Measurements from ENCODE around the gene DNAJB6.
"Not testable (repeated sequence)": the region's sequence is repeated elsewhere in the genome, so short reads cannot be mapped to it uniquely, and the experiment has no call there.

Gene DNAJB6

GRCh38 chr7:157454003-157454402 lies 117.2 kb downstream of the DNAJB6 start:
- 96% methylated on average over 8 of the region's 12 CpGs for whole genome bisulfite sequencing (ENCODE audit: insufficient coverage)
- CTCF ChIA-PET: not testable (repeated sequence)

GRCh38 chr7:157457355-157458253 lies 120.8 kb downstream of the DNAJB6 start:
- H3K9me3 ChIP-seq (ENCODE audit: control extremely low read depth in 1 of 5, control insufficient read depth in 4 of 5, insufficient read depth in 2 of 5, low read depth in 1 of 5, low read length in 4 of 5): peaks cover 0 to 7% (median 1%) of the 10 kb centered on the region in 5 experiments
- no peaks in the 10 kb centered on the region for H3K36me3 ChIP-seq (ENCODE audit: control insufficient read depth in 4 of 4, insufficient read depth in 4 of 4, low read length in 3 of 4)
- H3K27ac ChIP-seq (ENCODE audit: insufficient read depth in 1 of 2, low read depth in 1 of 2, low read length in 2 of 2, poor library complexity in 1 of 2, severe bottlenecking in 2 of 2): no peak overlapping the region
- H3K4me1 ChIP-seq (ENCODE audit: control extremely low read depth in 1 of 4, control insufficient read depth in 4 of 4, insufficient read depth in 4 of 4, low read length in 3 of 4): no peaks in the 10 kb centered on the region
- 87% methylated on average over 23 of the region's 27 CpGs for WGBS (ENCODE audit: insufficient coverage)
- H3K27me3 ChIP-seq (replicated peaks in 2 of 5; ENCODE audit: control insufficient read depth in 4 of 5, insufficient read depth in 5 of 5, low read length in 4 of 5): peaks cover 0 to 30% (median 4%) of the 10 kb centered on the region in 5 experiments
- ChIA-PET POLR2A (no interaction called here), CTCF (no interaction called here)
- DNase-seq: no peak
- no peak overlapping the region for H3K4me3 ChIP-seq (ENCODE audit: control insufficient read depth in 1 of 7, extremely low read depth in 1 of 7, insufficient read depth in 4 of 7, low read depth in 2 of 7, low read length in 6 of 7)

More at GRCh38 chr7:157454003-157454402, 117.2 kb downstream of the DNAJB6 start:
- H3K4me3 ChIP-seq (ENCODE audit: control insufficient read depth in 1 of 7, extremely low read depth in 1 of 7, insufficient read depth in 4 of 7, low read depth in 2 of 7, low read length in 6 of 7); H3K9me3 ChIP-seq (ENCODE audit: control extremely low read depth in 1 of 5, control insufficient read depth in 4 of 5, insufficient read depth in 2 of 5, low read depth in 1 of 5, low read length in 4 of 5); H3K36me3 ChIP-seq (ENCODE audit: control insufficient read depth in 4 of 4, insufficient read depth in 4 of 4, low read length in 3 of 4); POLR2A ChIA-PET; H3K4me1 ChIP-seq (ENCODE audit: control extremely low read depth in 1 of 4, control insufficient read depth in 4 of 4, insufficient read depth in 4 of 4, low read length in 3 of 4); DNase-seq; H3K27ac ChIP-seq (ENCODE audit: insufficient read depth in 1 of 2, low read depth in 1 of 2, low read length in 2 of 2, poor library complexity in 1 of 2, severe bottlenecking in 2 of 2): not testable (repeated sequence)
- H3K27me3 ChIP-seq (replicated peaks in 2 of 5; ENCODE audit: control insufficient read depth in 4 of 5, insufficient read depth in 5 of 5, low read length in 4 of 5): peaks cover 0 to 23% (median 4%) of the 10 kb centered on the region in 5 experiments

GRCh38 chr7:157458254-157458633 lies 121.4 kb downstream of the DNAJB6 start:
- Histone ChIP-seq H3K9me3 (ENCODE audit: control extremely low read depth in 1 of 5, control insufficient read depth in 4 of 5, insufficient read depth in 2 of 5, low read depth in 1 of 5, low read length in 4 of 5) (peaks cover 0 to 7% (median 1%) of the 10 kb centered on the region in 5 experiments), H3K36me3 (ENCODE audit: control insufficient read depth in 4 of 4, insufficient read depth in 4 of 4, low read length in 3 of 4) (no peaks in the 10 kb centered on the region), H3K4me3 (ENCODE audit: control insufficient read depth in 1 of 7, extremely low read depth in 1 of 7, insufficient read depth in 4 of 7, low read depth in 2 of 7, low read length in 6 of 7) (no peak overlapping the region), H3K27me3 (replicated peaks in 2 of 5; ENCODE audit: control insufficient read depth in 4 of 5, insufficient read depth in 5 of 5, low read length in 4 of 5) (peaks cover 0 to 35% (median 4%) of the 10 kb centered on the region in 5 experiments), H3K27ac (ENCODE audit: insufficient read depth in 1 of 2, low read depth in 1 of 2, low read length in 2 of 2, poor library complexity in 1 of 2, severe bottlenecking in 2 of 2) (no peak overlapping the region), H3K4me1 (ENCODE audit: control extremely low read depth in 1 of 4, control insufficient read depth in 4 of 4, insufficient read depth in 4 of 4, low read length in 3 of 4) (no peaks in the 10 kb centered on the region)
- POLR2A ChIA-PET: no interaction called here
- no peak for DNase-seq
- CTCF ChIA-PET: no interaction called here
- 96% methylated on average over 7 of the region's 9 CpGs for WGBS (ENCODE audit: insufficient coverage)

- CTCF ChIA-PET: no interaction called here
- 99% methylated on average over 9 of the region's 11 CpGs for WGBS (ENCODE audit: insufficient coverage)
- POLR2A ChIA-PET: no interaction called here
- Histone ChIP-seq H3K27me3 (replicated peaks in 2 of 5; ENCODE audit: control insufficient read depth in 4 of 5, insufficient read depth in 5 of 5, low read length in 4 of 5) (peaks cover 0 to 47% (median 6%) of the 10 kb centered on the region in 5 experiments), H3K4me1 (ENCODE audit: control extremely low read depth in 1 of 4, control insufficient read depth in 4 of 4, insufficient read depth in 4 of 4, low read length in 3 of 4) (no peaks in the 10 kb centered on the region), H3K4me3 (ENCODE audit: control insufficient read depth in 1 of 7, extremely low read depth in 1 of 7, insufficient read depth in 4 of 7, low read depth in 2 of 7, low read length in 6 of 7) (no peak overlapping the region), H3K9me3 (ENCODE audit: control extremely low read depth in 1 of 5, control insufficient read depth in 4 of 5, insufficient read depth in 2 of 5, low read depth in 1 of 5, low read length in 4 of 5) (peaks cover 0 to 1% (median 0%) of the 10 kb centered on the region in 5 experiments), H3K36me3 (ENCODE audit: control insufficient read depth in 4 of 4, insufficient read depth in 4 of 4, low read length in 3 of 4) (no peaks in the 10 kb centered on the region), H3K27ac (ENCODE audit: insufficient read depth in 1 of 2, low read depth in 1 of 2, low read length in 2 of 2, poor library complexity in 1 of 2, severe bottlenecking in 2 of 2) (no peak overlapping the region)
- DNase-seq: no peak
These were observed 123.2 kb downstream of the DNAJB6 start for GRCh38 chr7:157459966-157460365.

- CTCF ChIA-PET: no interaction called here
- H3K36me3 ChIP-seq (ENCODE audit: control insufficient read depth in 4 of 4, insufficient read depth in 4 of 4, low read length in 3 of 4): no peaks in the 10 kb centered on the region
- no peak for DNase-seq
- H3K27ac ChIP-seq (ENCODE audit: insufficient read depth in 1 of 2, low read depth in 1 of 2, low read length in 2 of 2, poor library complexity in 1 of 2, severe bottlenecking in 2 of 2): no peak overlapping the region
- no peak overlapping the region for H3K4me3 ChIP-seq (ENCODE audit: control insufficient read depth in 1 of 7, extremely low read depth in 1 of 7, insufficient read depth in 4 of 7, low read depth in 2 of 7, low read length in 6 of 7)
- POLR2A ChIA-PET: no interaction called here
- H3K27me3 ChIP-seq (replicated peaks in 2 of 5; ENCODE audit: control insufficient read depth in 4 of 5, insufficient read depth in 5 of 5, low read length in 4 of 5): peaks cover 0 to 54% (median 6%) of the 10 kb centered on the region in 5 experiments
- H3K4me1 ChIP-seq (ENCODE audit: control extremely low read depth in 1 of 4, control insufficient read depth in 4 of 4, insufficient read depth in 4 of 4, low read length in 3 of 4): no peaks in the 10 kb centered on the region
- 100% methylated on average over 8 of the region's 11 CpGs for WGBS (ENCODE audit: insufficient coverage)
- no peaks in the 10 kb centered on the region for H3K9me3 ChIP-seq (ENCODE audit: control extremely low read depth in 1 of 5, control insufficient read depth in 4 of 5, insufficient read depth in 2 of 5, low read depth in 1 of 5, low read length in 4 of 5)
These were observed 123.9 kb downstream of the DNAJB6 start for GRCh38 chr7:157460721-157461120.

GRCh38 chr7:157461573-157462418 lies 125.0 kb downstream of the DNAJB6 start:
- Histone ChIP-seq H3K4me1 (ENCODE audit: control extremely low read depth in 1 of 4, control insufficient read depth in 4 of 4, insufficient read depth in 4 of 4, low read length in 3 of 4) (no peaks in the 10 kb centered on the region), H3K4me3 (ENCODE audit: control insufficient read depth in 1 of 7, extremely low read depth in 1 of 7, insufficient read depth in 4 of 7, low read depth in 2 of 7, low read length in 6 of 7) (no peak overlapping the region), H3K36me3 (ENCODE audit: control insufficient read depth in 4 of 4, insufficient read depth in 4 of 4, low read length in 3 of 4) (no peaks in the 10 kb centered on the region), H3K27ac (ENCODE audit: insufficient read depth in 1 of 2, low read depth in 1 of 2, low read length in 2 of 2, poor library complexity in 1 of 2, severe bottlenecking in 2 of 2) (no peak overlapping the region), H3K9me3 (ENCODE audit: control extremely low read depth in 1 of 5, control insufficient read depth in 4 of 5, insufficient read depth in 2 of 5, low read depth in 1 of 5, low read length in 4 of 5) (no peaks in the 10 kb centered on the region), H3K27me3 (replicated peaks in 2 of 5; ENCODE audit: control insufficient read depth in 4 of 5, insufficient read depth in 5 of 5, low read length in 4 of 5) (peaks cover 0 to 57% (median 6%) of the 10 kb centered on the region in 5 experiments)
- WGBS (ENCODE audit: insufficient coverage): 63% methylated on average over 6 of the region's 12 CpGs
- no peak for DNase-seq
- CTCF ChIA-PET: no interaction called here
- POLR2A ChIA-PET: no interaction called here

GRCh38 chr7:157462419-157462771 lies 125.6 kb downstream of the DNAJB6 start:
- CTCF ChIA-PET: no interaction called here
- H3K4me1 ChIP-seq (ENCODE audit: control extremely low read depth in 1 of 4, control insufficient read depth in 4 of 4, insufficient read depth in 4 of 4, low read length in 3 of 4): no peaks in the 10 kb centered on the region
- DNase-seq: no peak
- H3K9me3 ChIP-seq (ENCODE audit: control extremely low read depth in 1 of 5, control insufficient read depth in 4 of 5, insufficient read depth in 2 of 5, low read depth in 1 of 5, low read length in 4 of 5): no peaks in the 10 kb centered on the region
- POLR2A ChIA-PET: no interaction called here
- no peaks in the 10 kb centered on the region for H3K36me3 ChIP-seq (ENCODE audit: control insufficient read depth in 4 of 4, insufficient read depth in 4 of 4, low read length in 3 of 4)
- H3K27ac ChIP-seq (ENCODE audit: insufficient read depth in 1 of 2, low read depth in 1 of 2, low read length in 2 of 2, poor library complexity in 1 of 2, severe bottlenecking in 2 of 2): no peak overlapping the region
- 92% methylated on average over 20 of the region's 20 CpGs for WGBS (ENCODE audit: insufficient coverage)
- H3K27me3 ChIP-seq (replicated peaks in 2 of 5; ENCODE audit: control insufficient read depth in 4 of 5, insufficient read depth in 5 of 5, low read length in 4 of 5): peaks cover 0 to 55% (median 6%) of the 10 kb centered on the region in 5 experiments
- H3K4me3 ChIP-seq (ENCODE audit: control insufficient read depth in 1 of 7, extremely low read depth in 1 of 7, insufficient read depth in 4 of 7, low read depth in 2 of 7, low read length in 6 of 7): no peak overlapping the region

Data from common myeloid progenitor, CD34-positive (primary cell).